Adrenal gland (tissue), 12 donors: ENCODE measurements around the gene KIAA0930. TPM values are rescaled to one million over a fixed set of nuclear protein-coding genes. Genes with fewer than 3 reads are reported as not detected.

Experiments used
- DNase-seq, 7 donors: peaks; one replicate each; pipeline ENCODE4 v3.0.0-alpha.2; 2019 to 2020
- H3K27ac ChIP-seq, 5 donors: fragments of 200-600 bp; sonication (generic) in 4 of 5; 1 replicate in 3 of 5; 2 replicates in 2 of 5; pipeline versions ENCODE4 v1.5.1 to v1.8.0; 2016 to 2020; ENCODE audit warnings: mild to moderate bottlenecking in 1 of 5
- H3K27me3 ChIP-seq: fragments of 200-600 bp; 2 replicates; pipeline ENCODE4 v1.8.0; 2021
- H3K36me3 ChIP-seq, 2 donors: fragments of 200-600 bp; replicated peaks in 1 of 2; 1 replicate in 1 of 2; 2 replicates in 1 of 2; pipeline versions ENCODE4 v1.5.1 to v1.8.0; 2018 to 2022
- H3K4me1 ChIP-seq, 2 donors: fragments of 200-600 bp; replicated peaks in 1 of 2; 1 replicate in 1 of 2; 2 replicates in 1 of 2; pipeline versions ENCODE4 v1.5.1 to v1.8.0; 2018 to 2021
- H3K4me3 ChIP-seq, 4 donors: fragments of 200-600 bp; sonication (generic) in 3 of 4; one replicate each; pipeline ENCODE4 v1.5.1; 2016 to 2018
- H3K9me3 ChIP-seq, 3 donors: fragments of 200-600 bp; sonication (generic) in 1 of 3; replicated peaks in 1 of 3; 1 replicate in 2 of 3; 2 replicates in 1 of 3; pipeline versions ENCODE4 v1.5.1 to v1.8.0; 2016 to 2021
- POLR2A ChIP-seq, 2 donors: fragments of 450-650 bp; IDR thresholded peaks; one replicate each; pipeline ENCODE4 v1.6.1; 2017; ENCODE audit warnings: antibody characterized with exemption in 2 of 2, mild to moderate bottlenecking in 2 of 2, moderate library complexity in 1 of 2
- WGBS, 4 donors: extraction: QIAGEN DNeasy Blood & Tissue Kit in 2 of 4; methylation state at CpG; one replicate each; pipeline versions ENCODE4 v1.1.5 to v1.1.7; 2013 to 2017; 5-methylcytosine and 5-hydroxymethylcytosine counted together
- intact Hi-C, 2 donors: fragments of 100-400 bp; cut with DNase I; formaldehyde crosslinking; loops; one replicate each; pipeline versions ENCODE4 v1.14.1 to v1.15.0; 2022 to 2023
- polyA plus RNA-seq, 3 donors: library from polyadenylated mRNA; stranded (reverse); fragments of 200-250 nt in 2 of 3; fragments of 350-450 nt in 1 of 3; fragmentation: Illumina TruSeq in 1 of 3; extraction: RNeasy Lipid Tissue Mini Kit (QIAGEN cat#74804) in 1 of 3; gene quantifications; one replicate each; pipeline ENCODE4 v1.2.3, GENCODE V29; 2013 to 2014
- total RNA-seq, 9 donors: library from RNA; depleted of rRNA in 4 of 9; stranded (reverse); fragments of >200 nt in 4 of 9; fragments of 120-200 nt in 1 of 9; fragmentation: NEBNext Ultra II Directional in 1 of 9; extraction: Animal tissue kit (Norgen Biotek cat#: 25700) in 1 of 9; gene quantifications; one replicate each; pipeline versions ENCODE4 v1.1.0 to v1.2.4, GENCODE V29; 2013 to 2023
- TF ChIP-seq, protein P1 (sequence below), 6 experiments: fragments of 450-650 bp in 4 of 6; fragments of 200-600 bp in 2 of 6; sonication (generic) in 1 of 6; IDR thresholded peaks; 1 replicate in 5 of 6; 2 replicates in 1 of 6; pipeline versions ENCODE4 v1.5.1 to v1.8.0; 2016 to 2021; ENCODE audit warnings: antibody characterized with exemption in 6 of 6, mild to moderate bottlenecking in 2 of 6, moderate library complexity in 1 of 6
- donor health status: healthy with polysubstance abuse.
- donor health status: Bipolar disorder and iron deficiency.
- donor health status: DM: yes; HTN: yes; CAD: no.
- donor health status: DM: no; HTN: no; CAD: no.
- donor health status: DM: no; HTN: no; CAD: no.
- donor health status: DM: yes; HTN: yes; CAD: no.

Gene KIAA0930
- total and polyA plus RNA-seq, 12 donors, result 40.3 to 183 (median 96.4) TPM

GRCh38 chr22:45239681-45240051, 1.0 kb downstream of the KIAA0930 start:
- H3K27ac ChIP-seq, result no peak overlapping the region
- peaks cover 0 to 25% of the 10 kb centered on the region in 2 donors for H3K4me1 ChIP-seq
- H3K36me3 ChIP-seq, result no peaks in the 10 kb centered on the region
- TF ChIP-seq, protein P1, sequence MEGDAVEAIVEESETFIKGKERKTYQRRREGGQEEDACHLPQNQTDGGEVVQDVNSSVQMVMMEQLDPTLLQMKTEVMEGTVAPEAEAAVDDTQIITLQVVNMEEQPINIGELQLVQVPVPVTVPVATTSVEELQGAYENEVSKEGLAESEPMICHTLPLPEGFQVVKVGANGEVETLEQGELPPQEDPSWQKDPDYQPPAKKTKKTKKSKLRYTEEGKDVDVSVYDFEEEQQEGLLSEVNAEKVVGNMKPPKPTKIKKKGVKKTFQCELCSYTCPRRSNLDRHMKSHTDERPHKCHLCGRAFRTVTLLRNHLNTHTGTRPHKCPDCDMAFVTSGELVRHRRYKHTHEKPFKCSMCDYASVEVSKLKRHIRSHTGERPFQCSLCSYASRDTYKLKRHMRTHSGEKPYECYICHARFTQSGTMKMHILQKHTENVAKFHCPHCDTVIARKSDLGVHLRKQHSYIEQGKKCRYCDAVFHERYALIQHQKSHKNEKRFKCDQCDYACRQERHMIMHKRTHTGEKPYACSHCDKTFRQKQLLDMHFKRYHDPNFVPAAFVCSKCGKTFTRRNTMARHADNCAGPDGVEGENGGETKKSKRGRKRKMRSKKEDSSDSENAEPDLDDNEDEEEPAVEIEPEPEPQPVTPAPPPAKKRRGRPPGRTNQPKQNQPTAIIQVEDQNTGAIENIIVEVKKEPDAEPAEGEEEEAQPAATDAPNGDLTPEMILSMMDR (IDR thresholded peaks at IDR 0.05), result no peak
- TF ChIP-seq POLR2A (IDR thresholded peaks at IDR 0.05), result no peak
- H3K4me3 ChIP-seq, result peak overlapping the region in 2 of 4 donors; percentile 49 to 85
- intact Hi-C loops, result loop anchor here in 1 of 2 donors (10.0 kb wide), 1 partner anchor 75 kb away; the partner anchor contains the start of gene NUP50
- 33 to 58% (median 50%) methylated on average over 3 to 8 of the region's 8 CpGs for WGBS, 4 donors
- no peaks in the 10 kb centered on the region for H3K9me3 ChIP-seq
- no peaks in the 10 kb centered on the region for H3K27me3 ChIP-seq
- DNase-seq, result no peak

- Histone ChIP-seq H3K9me3 (no peaks in the 10 kb centered on the region), H3K4me1 (peaks cover 0 to 29% of the 10 kb centered on the region in 2 donors), H3K27ac (no peak overlapping the region), H3K27me3 (no peaks in the 10 kb centered on the region), H3K4me3 (peak overlapping the region in 1 of 4 donors; percentile 85), H3K36me3 (no peaks in the 10 kb centered on the region)
- TF ChIP-seq, protein P1 (IDR thresholded peaks at IDR 0.05), result no peak
- no peak for TF ChIP-seq POLR2A (IDR thresholded peaks at IDR 0.05)
- WGBS, 4 donors, result 65 to 76% (median 70%) methylated on average over 6 of the region's 6 CpGs
- no peak for DNase-seq
- intact Hi-C loops, result no loop called here
Measured at GRCh38 chr22:45238957-45239680, 1.6 kb downstream of the KIAA0930 start.

- no peak overlapping the region for H3K27ac ChIP-seq
- WGBS, 4 donors, result 79 to 85% (median 82%) methylated on average over 17 to 18 of the region's 18 CpGs
- no peaks in the 10 kb centered on the region for H3K27me3 ChIP-seq
- DNase-seq, result peak in 3 of 7 donors; percentile 45 to 65 (median 65)
- H3K4me1 ChIP-seq, result peaks cover 0 to 35% of the 10 kb centered on the region in 2 donors
- H3K36me3 ChIP-seq, result no peaks in the 10 kb centered on the region
- TF ChIP-seq, protein P1 (IDR thresholded peaks at IDR 0.05), result no peak
- no peak for TF ChIP-seq POLR2A (IDR thresholded peaks at IDR 0.05)
- intact Hi-C loops, result no loop called here
- no peak overlapping the region for H3K4me3 ChIP-seq
- H3K9me3 ChIP-seq, result no peaks in the 10 kb centered on the region
Measured at GRCh38 chr22:45238076-45238956, 2.4 kb downstream of the KIAA0930 start.
